Muscle layer of colon (tissue), 2 donors: ENCODE results near the gene NFATC4.
"Not testable (repeated sequence)": the region's sequence is repeated elsewhere in the genome, so short reads cannot be mapped to it uniquely, and the experiment has no call there.

Experiments
- H3K27ac ChIP-seq: one replicate; pipeline ENCODE4 v1.7.0; 2013; ENCODE audit warnings: low read depth, mild to moderate bottlenecking, low read length, moderate library complexity
- H3K27me3 ChIP-seq, 2 donors: one replicate each; pipeline ENCODE4 v1.7.0; 2013; ENCODE audit warnings: low read length in 2 of 2, mild to moderate bottlenecking in 2 of 2; ENCODE audit not compliant: insufficient read depth in 2 of 2, control insufficient read depth in 1 of 2
- H3K36me3 ChIP-seq: one replicate; pipeline ENCODE4 v1.7.0; 2013; ENCODE audit warnings: mild to moderate bottlenecking, low read length; ENCODE audit not compliant: insufficient read depth
- H3K4me1 ChIP-seq: one replicate; pipeline ENCODE4 v1.7.0; 2013; ENCODE audit warnings: mild to moderate bottlenecking, low read length; ENCODE audit not compliant: insufficient read depth
- H3K4me3 ChIP-seq, 2 donors: one replicate each; pipeline ENCODE4 v1.7.0; 2013; ENCODE audit warnings: low read length in 2 of 2, low read depth in 1 of 2, mild to moderate bottlenecking in 1 of 2, moderate library complexity in 1 of 2
- H3K9ac ChIP-seq: one replicate; pipeline ENCODE4 v1.7.0; 2013; ENCODE audit warnings: low read length
- H3K9me3 ChIP-seq: one replicate; pipeline ENCODE4 v1.7.0; 2013; ENCODE audit warnings: mild to moderate bottlenecking, low read length
- donor health status: abdominal sarcoma.
- donor health status: Adenocarcinoma of cecum.

NFATC4 gene

DNA sequence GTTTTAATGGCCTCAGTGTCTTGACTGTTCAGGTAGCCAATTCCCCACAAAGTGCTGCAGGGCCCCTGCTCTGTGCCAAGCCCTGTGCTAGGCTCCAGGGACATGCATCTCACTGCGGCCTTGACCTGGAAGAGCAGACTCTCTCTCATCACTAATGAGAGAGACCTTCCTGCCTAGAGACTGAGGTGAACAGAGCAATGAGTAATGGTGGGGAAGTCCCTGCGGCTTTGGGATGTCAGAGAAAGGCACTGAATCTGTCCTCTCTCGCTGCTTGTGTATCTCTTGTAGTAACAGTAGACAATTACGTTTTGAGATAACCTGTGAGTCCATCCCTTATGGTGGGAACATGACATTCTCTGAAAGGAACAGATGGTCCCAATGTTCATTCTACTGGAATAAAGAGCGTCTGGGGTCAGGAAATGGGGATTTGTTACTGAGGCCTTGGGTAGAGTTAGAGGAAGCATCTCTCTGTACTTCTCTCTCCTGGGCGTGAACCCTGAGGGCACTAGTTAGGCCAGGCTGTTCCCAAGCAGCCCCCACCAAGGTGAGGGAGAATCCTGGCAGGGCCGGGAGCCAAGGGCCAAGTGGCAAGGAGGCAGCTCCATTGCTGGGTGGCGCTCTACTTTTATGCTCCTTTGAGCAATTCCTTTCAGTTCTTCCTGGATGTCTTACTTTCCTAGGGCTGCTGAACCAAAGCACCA is 13.5 kb downstream of the NFATC4 start:
- peaks cover 4% of the 10 kb centered on the region for H3K36me3 ChIP-seq
- no peaks in the 10 kb centered on the region for H3K27me3 ChIP-seq
- H3K4me1 ChIP-seq, result peaks cover 9% of the 10 kb centered on the region
- H3K9ac ChIP-seq, result no peak overlapping the region
- H3K9me3 ChIP-seq, result no peaks in the 10 kb centered on the region
- no peak overlapping the region for H3K27ac ChIP-seq
- no peak overlapping the region for H3K4me3 ChIP-seq

DNA sequence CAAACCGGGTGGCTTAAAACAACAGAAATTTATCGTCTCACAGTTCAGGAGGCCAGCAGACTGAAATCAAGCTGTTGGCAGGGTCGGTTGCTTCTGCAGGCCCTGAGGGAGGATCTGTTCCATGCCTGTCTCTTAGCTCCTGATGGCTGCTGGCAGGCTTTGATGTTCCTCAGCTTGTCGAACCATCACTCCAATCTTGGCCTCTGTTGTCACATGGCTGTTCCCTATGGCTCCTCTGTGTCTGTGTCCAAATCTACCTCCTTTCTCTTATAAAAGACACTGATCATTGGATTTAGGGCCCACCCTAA is 14.0 kb downstream of the NFATC4 start:
- Histone ChIP-seq H3K27me3 (no peaks in the 10 kb centered on the region), H3K36me3 (no peaks in the 10 kb centered on the region), H3K9ac (no peak overlapping the region), H3K4me3 (no peak overlapping the region), H3K4me1 (peaks cover 9% of the 10 kb centered on the region), H3K27ac (no peak overlapping the region), H3K9me3 (no peaks in the 10 kb centered on the region)

DNA sequence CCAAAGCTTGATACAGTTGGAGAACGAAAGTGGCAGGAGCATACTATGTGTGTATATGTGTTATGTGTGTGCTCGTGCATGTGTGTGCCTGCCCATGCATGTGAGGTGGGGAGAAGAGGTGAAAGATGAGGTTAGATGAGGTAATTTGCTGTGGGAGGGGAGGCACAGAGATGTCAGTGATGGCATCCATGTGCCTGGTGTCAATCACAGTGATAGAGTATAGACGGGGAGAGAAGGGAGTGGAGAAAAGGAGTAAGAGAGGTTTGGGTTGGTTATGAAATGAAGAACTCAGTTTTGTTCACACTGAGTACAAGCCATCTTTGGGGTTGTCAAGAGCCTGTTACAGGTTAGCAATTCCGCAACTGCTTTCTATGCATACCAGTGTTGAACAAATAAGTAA is 16.2 kb downstream of the NFATC4 start:
- H3K27me3 ChIP-seq, result no peaks in the 10 kb centered on the region
- no peaks in the 10 kb centered on the region for H3K9me3 ChIP-seq
- no peak overlapping the region for H3K4me3 ChIP-seq
- H3K36me3 ChIP-seq, result no peaks in the 10 kb centered on the region
- H3K27ac ChIP-seq, result no peak overlapping the region
- H3K9ac ChIP-seq, result no peak overlapping the region
- no peaks in the 10 kb centered on the region for H3K4me1 ChIP-seq

DNA sequence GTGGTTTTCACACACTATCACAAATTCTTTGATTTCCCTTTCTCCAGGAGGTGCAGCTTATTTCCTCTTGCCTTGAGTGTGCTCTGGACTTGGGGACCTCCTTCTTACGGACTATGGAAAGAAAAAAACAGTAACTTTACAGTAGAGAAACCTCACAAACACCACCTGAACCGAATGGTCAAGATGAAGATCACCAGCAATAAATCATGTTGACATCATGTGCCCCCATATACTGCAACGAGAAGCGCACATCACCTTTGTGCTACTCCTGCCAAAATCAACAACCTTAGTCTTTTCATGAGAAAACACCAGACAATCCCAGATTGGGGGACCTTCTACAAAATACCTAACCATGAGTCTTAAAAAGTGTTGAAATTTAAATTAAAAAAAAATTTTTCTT is 17.5 kb downstream of the NFATC4 start:
- Histone ChIP-seq H3K9me3 (no peaks in the 10 kb centered on the region), H3K4me1 (no peaks in the 10 kb centered on the region), H3K9ac (no peak overlapping the region), H3K4me3 (no peak overlapping the region), H3K36me3 (no peaks in the 10 kb centered on the region), H3K27me3 (no peaks in the 10 kb centered on the region), H3K27ac (no peak overlapping the region)

DNA sequence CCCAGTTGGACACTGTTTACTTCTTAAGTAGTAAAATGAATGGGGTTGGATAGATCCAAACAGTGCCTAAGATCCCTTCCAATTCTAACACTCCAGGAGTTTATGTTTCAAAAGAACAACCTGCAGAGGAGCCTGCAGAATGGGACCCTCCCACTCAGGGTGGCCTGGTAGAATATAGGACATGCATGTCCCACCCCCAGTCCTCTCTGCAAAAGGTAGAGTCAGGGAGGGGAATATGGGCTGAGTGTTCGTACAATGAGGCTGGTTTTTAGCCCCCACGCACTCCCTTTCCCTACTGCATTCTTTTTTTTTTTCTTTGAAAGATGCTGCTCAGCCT is 19.0 kb downstream of the NFATC4 start:
- Histone ChIP-seq H3K4me3 (no peak overlapping the region), H3K27me3 (no peaks in the 10 kb centered on the region), H3K27ac (no peak overlapping the region), H3K4me1 (no peaks in the 10 kb centered on the region), H3K9me3 (no peaks in the 10 kb centered on the region), H3K9ac (no peak overlapping the region), H3K36me3 (no peaks in the 10 kb centered on the region)

DNA sequence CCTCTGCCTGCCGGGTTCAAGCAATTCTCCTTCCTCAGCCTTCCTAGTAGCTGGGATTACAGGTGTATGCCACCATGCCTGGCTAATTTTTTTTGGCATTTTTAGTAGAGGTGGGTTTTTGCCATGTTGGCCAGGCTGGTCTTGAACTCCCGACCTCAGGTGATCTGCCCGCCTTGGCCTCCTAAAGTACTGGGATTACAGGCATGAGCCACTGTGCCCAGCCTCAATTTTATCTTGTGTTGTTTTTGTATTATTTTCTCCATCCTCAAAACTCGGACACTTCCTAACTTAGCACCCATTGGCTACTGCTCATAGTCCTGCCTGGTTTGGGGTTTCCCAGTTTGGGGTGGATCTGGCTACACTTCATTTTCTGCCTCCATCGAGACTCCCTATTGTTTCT is 19.6 kb downstream of the NFATC4 start:
- not testable (repeated sequence) for H3K4me1 ChIP-seq, H3K9ac ChIP-seq, H3K36me3 ChIP-seq, H3K9me3 ChIP-seq, H3K27me3 ChIP-seq, H3K27ac ChIP-seq, H3K4me3 ChIP-seq

DNA sequence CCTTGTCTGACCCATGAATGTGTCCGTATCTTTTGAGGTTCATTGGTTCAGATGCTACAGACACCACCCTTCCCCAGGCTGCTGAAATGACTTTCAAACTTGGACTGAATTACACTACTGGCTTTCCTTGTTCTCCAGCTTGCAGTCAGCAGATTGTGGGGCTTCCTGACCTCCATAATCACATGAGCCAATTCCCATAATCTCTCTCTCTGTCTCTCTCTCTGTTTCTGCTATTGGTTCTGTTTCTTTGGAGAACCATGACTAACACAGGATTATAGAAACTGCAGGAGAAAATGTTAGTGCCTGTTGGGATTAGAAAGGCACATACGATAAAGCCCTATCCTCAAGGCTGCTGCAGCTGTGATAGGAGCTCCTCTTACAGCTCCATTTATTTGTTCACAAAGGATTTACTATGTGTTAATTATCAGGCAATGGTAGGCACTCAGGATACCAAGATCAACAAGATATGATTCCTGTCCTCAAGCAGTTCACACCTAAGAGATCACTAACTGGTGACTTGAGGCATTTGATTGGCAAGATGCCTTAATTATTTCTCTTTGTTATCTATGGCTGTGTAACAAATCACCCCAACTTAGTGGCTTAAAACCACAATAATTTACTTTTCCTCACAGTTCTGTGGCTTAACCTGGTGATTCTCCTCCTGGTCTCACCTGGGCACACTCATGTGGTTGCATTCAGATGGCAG is 20.6 kb downstream of the NFATC4 start:
- H3K27ac ChIP-seq, result no peak overlapping the region

DNA sequence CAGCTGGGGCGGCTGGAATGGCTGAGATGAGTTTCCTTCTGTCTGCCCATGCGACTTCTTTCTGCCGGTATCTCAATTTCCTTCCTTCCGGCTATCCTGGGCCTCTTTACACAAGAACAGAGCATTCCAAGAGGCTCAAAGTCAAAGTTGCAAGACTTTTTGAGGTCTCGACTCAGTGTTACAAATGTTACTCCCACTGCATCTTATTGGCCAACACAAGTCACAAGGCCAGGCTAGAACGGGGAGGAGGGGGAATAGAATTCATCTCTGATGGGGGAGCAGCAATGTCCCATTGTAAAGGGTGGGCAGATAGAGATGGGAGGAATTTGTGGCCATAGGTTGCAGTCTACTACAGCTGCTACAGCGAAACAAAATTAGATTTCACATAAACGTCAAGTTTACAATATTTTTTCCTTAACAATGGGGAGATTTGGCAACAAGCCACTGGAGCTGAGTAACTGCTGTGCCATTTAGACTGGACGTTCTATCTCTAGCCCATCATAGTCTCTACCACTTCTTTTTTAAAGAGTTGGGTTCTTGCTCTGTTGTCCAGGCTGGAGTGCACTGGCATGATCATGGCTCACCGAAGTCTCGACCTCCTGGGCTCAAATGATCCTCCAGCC is 21.4 kb downstream of the NFATC4 start:
- no peaks in the 10 kb centered on the region for H3K27me3 ChIP-seq
- no peaks in the 10 kb centered on the region for H3K4me1 ChIP-seq
- no peak overlapping the region for H3K27ac ChIP-seq
- H3K9ac ChIP-seq, result no peak overlapping the region
- H3K4me3 ChIP-seq, result no peak overlapping the region
- H3K9me3 ChIP-seq, result no peaks in the 10 kb centered on the region
- H3K36me3 ChIP-seq, result no peaks in the 10 kb centered on the region

More for the DNA sequence above, 20.6 kb downstream of the NFATC4 start:
- Histone ChIP-seq H3K4me3 (no peak overlapping the region), H3K4me1 (no peaks in the 10 kb centered on the region), H3K9me3 (no peaks in the 10 kb centered on the region), H3K36me3 (no peaks in the 10 kb centered on the region), H3K27me3 (no peaks in the 10 kb centered on the region), H3K9ac (no peak overlapping the region)

DNA sequence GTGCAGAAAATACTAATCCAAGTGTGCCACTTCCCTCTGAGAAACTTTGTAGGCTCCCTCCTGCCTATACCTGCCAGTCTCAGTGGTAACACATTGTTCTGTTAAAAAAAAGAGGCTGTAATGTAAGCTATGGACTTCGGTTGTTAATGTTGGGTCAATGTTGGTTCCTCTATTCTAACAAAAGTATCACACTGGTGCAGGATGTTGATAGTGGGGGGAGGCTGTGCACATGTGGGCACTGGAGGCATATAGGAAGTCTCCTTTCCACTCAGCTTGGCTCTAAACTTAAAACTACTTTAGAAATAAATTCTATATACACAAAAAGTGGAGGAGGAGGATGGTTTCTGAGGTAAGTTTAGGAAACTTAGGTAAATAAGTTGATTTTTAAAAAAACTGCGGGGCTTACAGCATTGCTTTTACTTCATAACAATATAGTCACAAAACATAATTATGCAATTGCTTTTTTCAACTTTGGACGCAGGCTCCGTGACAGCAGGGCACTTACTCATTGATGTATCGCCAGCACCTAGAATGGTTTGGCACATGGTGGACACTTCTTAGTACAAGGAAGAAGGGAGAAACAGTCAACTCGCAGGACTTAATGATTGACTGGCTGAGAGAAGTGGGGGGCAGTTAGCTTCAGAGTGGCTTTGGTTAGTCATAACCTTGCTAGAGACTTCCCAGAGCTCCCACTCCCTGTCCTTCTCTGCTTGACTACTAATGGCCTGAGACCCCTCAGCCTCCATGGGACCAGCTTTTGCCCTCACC is 22.9 kb downstream of the NFATC4 start:
- no peaks in the 10 kb centered on the region for H3K9me3 ChIP-seq
- no peak overlapping the region for H3K9ac ChIP-seq
- no peaks in the 10 kb centered on the region for H3K27me3 ChIP-seq
- no peak overlapping the region for H3K4me3 ChIP-seq
- H3K4me1 ChIP-seq, result no peaks in the 10 kb centered on the region
- no peaks in the 10 kb centered on the region for H3K36me3 ChIP-seq
- no peak overlapping the region for H3K27ac ChIP-seq

DNA sequence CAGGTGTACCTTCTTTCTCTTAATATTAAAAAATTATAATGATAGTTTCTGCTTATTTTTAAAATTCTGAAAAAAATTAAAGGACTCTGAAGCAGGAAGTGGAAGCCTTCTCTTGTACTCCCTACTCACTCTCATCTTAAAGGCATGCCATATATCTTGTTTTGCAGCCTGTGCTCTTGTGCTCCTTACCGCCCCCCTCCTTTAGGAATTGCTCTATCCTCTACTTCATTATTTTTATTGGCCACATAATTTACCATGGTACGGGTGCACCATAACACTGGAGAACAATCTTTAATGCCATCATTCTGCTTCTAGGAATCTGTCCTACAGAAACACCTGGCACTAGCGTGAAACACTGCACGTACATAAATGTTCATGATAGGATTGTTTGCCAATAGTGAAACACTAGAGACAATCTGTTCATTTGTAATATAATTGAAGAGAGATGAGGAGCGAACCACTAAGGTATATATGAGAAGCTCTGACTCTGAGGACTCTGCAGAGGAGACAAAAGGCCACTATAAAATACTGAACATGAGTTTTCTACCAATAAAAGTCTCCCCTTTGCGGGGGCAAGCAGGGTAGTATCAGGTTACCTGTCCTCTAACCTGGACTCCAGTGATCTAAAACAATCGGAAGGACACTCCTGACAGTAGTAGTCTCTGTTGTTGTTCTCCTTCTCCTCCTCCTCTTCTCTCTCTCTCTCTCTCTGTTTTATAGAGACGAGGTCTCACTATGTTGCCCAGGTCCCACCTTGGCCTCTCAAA is 24.5 kb downstream of the NFATC4 start:
- H3K9ac ChIP-seq, result no peak overlapping the region
- H3K4me1 ChIP-seq, result no peaks in the 10 kb centered on the region

DNA sequence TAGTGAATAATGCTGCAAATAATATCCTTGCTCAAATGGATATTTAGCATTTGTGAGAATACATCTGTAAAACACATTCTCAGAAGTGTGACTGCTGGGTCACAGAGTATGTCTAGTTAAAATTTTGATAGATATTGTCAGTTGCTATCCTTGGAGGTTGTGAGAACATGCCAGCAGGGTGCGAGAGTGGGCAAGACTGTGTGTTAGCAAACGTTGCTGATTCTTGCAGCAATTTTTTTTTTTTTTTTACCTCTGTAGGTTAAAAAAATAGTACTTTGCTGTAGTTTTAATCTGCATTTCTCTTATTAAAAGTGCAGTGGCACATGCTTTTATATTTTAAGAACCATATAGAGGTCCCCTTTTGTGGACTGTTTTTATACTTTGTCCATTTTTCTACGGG is 26.3 kb downstream of the NFATC4 start:
- Histone ChIP-seq H3K27ac (no peak overlapping the region), H3K4me3 (no peak overlapping the region), H3K27me3 (no peaks in the 10 kb centered on the region), H3K36me3 (no peaks in the 10 kb centered on the region), H3K9ac (no peak overlapping the region), H3K4me1 (peaks cover 8% of the 10 kb centered on the region), H3K9me3 (no peaks in the 10 kb centered on the region)

More for the DNA sequence above, 24.5 kb downstream of the NFATC4 start:
- Histone ChIP-seq H3K27ac (no peak overlapping the region), H3K27me3 (no peaks in the 10 kb centered on the region), H3K4me3 (no peak overlapping the region), H3K9me3 (no peaks in the 10 kb centered on the region), H3K36me3 (no peaks in the 10 kb centered on the region)
